Measurements from ENCODE around the gene OVOL3. TPM values are rescaled to one million over a fixed set of nuclear protein-coding genes. Genes with fewer than 3 reads are reported as not detected.

OVOL3 gene
- total RNA-seq, 1 experiment from 2014 or later, result 0.47 TPM

GRCh38 chr19:36092566-36092965, 18.4 kb upstream of the OVOL3 start:
- H3K4me1 ChIP-seq (ENCODE audit: insufficient read depth, low read length, poor library complexity, severe bottlenecking), result no peaks in the 10 kb centered on the region
- no peaks in the 10 kb centered on the region for H3K9me3 ChIP-seq (ENCODE audit: low read depth, low read length, poor library complexity, severe bottlenecking)
- TF ChIP-seq EZH2 (IDR thresholded peaks at IDR 0.05; ENCODE audit: borderline replicate concordance, low read depth, low read length, poor library complexity, severe bottlenecking) (no peak), CTCF (conservative IDR thresholded peaks at IDR 0.05; ENCODE audit: low read depth, low read length) (no peak)
- intact Hi-C loops (cut with micrococcal nuclease; ENCODE audit: unreplicated experiment), result no loop called here
- no peak overlapping the region for H3K27ac ChIP-seq (ENCODE audit: low read depth, low read length, poor library complexity, severe bottlenecking)
- no TSS peak for BruUV-seq (replicated peaks)
- peaks cover 54% of the 10 kb centered on the region for H3K36me3 ChIP-seq (ENCODE audit: insufficient read depth, low read length, poor library complexity, severe bottlenecking)
- H3K4me3 ChIP-seq (ENCODE audit: low read depth, low read length, poor library complexity, severe bottlenecking), result no peak overlapping the region
- H3K27me3 ChIP-seq (replicated peaks; ENCODE audit: insufficient read depth, low read depth, low read length, poor library complexity), result no peaks in the 10 kb centered on the region
- ChIA-PET POLR2A (ENCODE audit: low non-redundant PET) (no interaction called here), CTCF (no interaction called here)
- DNase-seq (ENCODE audit: low spot score), result no peak

- H3K4me1 ChIP-seq (ENCODE audit: insufficient read depth, low read length, poor library complexity, severe bottlenecking), result no peaks in the 10 kb centered on the region
- H3K27me3 ChIP-seq (replicated peaks; ENCODE audit: insufficient read depth, low read depth, low read length, poor library complexity), result no peaks in the 10 kb centered on the region
- H3K36me3 ChIP-seq (ENCODE audit: insufficient read depth, low read length, poor library complexity, severe bottlenecking), result peaks cover 48% of the 10 kb centered on the region
- DNase-seq (ENCODE audit: low spot score), result no peak
- intact Hi-C loops (cut with micrococcal nuclease; ENCODE audit: unreplicated experiment), result no loop called here
- POLR2A ChIA-PET (ENCODE audit: low non-redundant PET), result no interaction called here
- H3K27ac ChIP-seq (ENCODE audit: low read depth, low read length, poor library complexity, severe bottlenecking), result no peak overlapping the region
- no peaks in the 10 kb centered on the region for H3K9me3 ChIP-seq (ENCODE audit: low read depth, low read length, poor library complexity, severe bottlenecking)
- CTCF ChIA-PET, result no interaction called here
- no peak overlapping the region for H3K4me3 ChIP-seq (ENCODE audit: low read depth, low read length, poor library complexity, severe bottlenecking)
- BruUV-seq (replicated peaks), result no TSS peak
- no peak for TF ChIP-seq CTCF (conservative IDR thresholded peaks at IDR 0.05; ENCODE audit: low read depth, low read length)
- no peak for TF ChIP-seq EZH2 (IDR thresholded peaks at IDR 0.05; ENCODE audit: borderline replicate concordance, low read depth, low read length, poor library complexity, severe bottlenecking)
These were observed 17.7 kb upstream of the OVOL3 start for GRCh38 chr19:36093146-36093662.

GRCh38 chr19:36093687-36094086, 17.3 kb upstream of the OVOL3 start:
- no peak for TF ChIP-seq EZH2 (IDR thresholded peaks at IDR 0.05; ENCODE audit: borderline replicate concordance, low read depth, low read length, poor library complexity, severe bottlenecking)
- TF ChIP-seq CTCF (conservative IDR thresholded peaks at IDR 0.05; ENCODE audit: low read depth, low read length), result no peak
- intact Hi-C loops (cut with micrococcal nuclease; ENCODE audit: unreplicated experiment), result no loop called here
- no peaks in the 10 kb centered on the region for H3K27me3 ChIP-seq (replicated peaks; ENCODE audit: insufficient read depth, low read depth, low read length, poor library complexity)
- POLR2A ChIA-PET (ENCODE audit: low non-redundant PET), result no interaction called here
- no peak overlapping the region for H3K27ac ChIP-seq (ENCODE audit: low read depth, low read length, poor library complexity, severe bottlenecking)
- H3K4me3 ChIP-seq (ENCODE audit: low read depth, low read length, poor library complexity, severe bottlenecking), result no peak overlapping the region
- peaks cover 44% of the 10 kb centered on the region for H3K36me3 ChIP-seq (ENCODE audit: insufficient read depth, low read length, poor library complexity, severe bottlenecking)
- no peak for DNase-seq (ENCODE audit: low spot score)
- CTCF ChIA-PET, result no interaction called here
- BruUV-seq (replicated peaks), result no TSS peak
- no peaks in the 10 kb centered on the region for H3K4me1 ChIP-seq (ENCODE audit: insufficient read depth, low read length, poor library complexity, severe bottlenecking)
- H3K9me3 ChIP-seq (ENCODE audit: low read depth, low read length, poor library complexity, severe bottlenecking), result no peaks in the 10 kb centered on the region

Measured in A673 (cell line).